ENCODE data around the gene SYTL5. TPM values are rescaled to one million over a fixed set of nuclear protein-coding genes. Genes with fewer than 3 reads are reported as not detected.

SYTL5 gene
- total RNA-seq, 1 experiment from 2014 or later = 0.47 TPM

GRCh38 chrX:37997096-37997495 lies 9.3 kb upstream of the SYTL5 start:
- Mint-ChIP-seq H3K9me3 (ENCODE audit: low read depth, unreplicated experiment) (peaks cover 2% of the 10 kb centered on the region), H3K4me3 (ENCODE audit: low read depth, unreplicated experiment) (no peak overlapping the region), H3K4me1 (ENCODE audit: low read depth, unreplicated experiment) (peaks cover 18% of the 10 kb centered on the region), H3K36me3 (ENCODE audit: insufficient read depth, unreplicated experiment) (no peaks in the 10 kb centered on the region), H3K27ac (ENCODE audit: unreplicated experiment) (no peak overlapping the region), H3K27me3 (ENCODE audit: unreplicated experiment) (no peaks in the 10 kb centered on the region)
- no TSS peak for BruUV-seq (replicated peaks)
- intact Hi-C loops (cut with micrococcal nuclease; ENCODE audit: unreplicated experiment) = loop anchor here (10.0 kb wide), 1 partner anchor 168 kb away; no protein-coding TSS in a partner anchor
- CTCF ChIA-PET = no interaction called here
- TF ChIP-seq CTCF (IDR thresholded peaks at IDR 0.05; ENCODE audit: unreplicated experiment) = no peak
- no peak for DNase-seq

- Mint-ChIP-seq H3K27me3 (ENCODE audit: unreplicated experiment) (no peaks in the 10 kb centered on the region), H3K27ac (ENCODE audit: unreplicated experiment) (peak overlapping the region; percentile 46), H3K36me3 (ENCODE audit: insufficient read depth, unreplicated experiment) (no peaks in the 10 kb centered on the region), H3K4me3 (ENCODE audit: low read depth, unreplicated experiment) (no peak overlapping the region), H3K4me1 (ENCODE audit: low read depth, unreplicated experiment) (peaks cover 8% of the 10 kb centered on the region), H3K9me3 (ENCODE audit: low read depth, unreplicated experiment) (peaks cover 2% of the 10 kb centered on the region)
- intact Hi-C loops (cut with micrococcal nuclease; ENCODE audit: unreplicated experiment) = loop anchor here (10.0 kb wide), 1 partner anchor 166 kb away; no protein-coding TSS in a partner anchor
- CTCF ChIA-PET = no interaction called here
- no peak for TF ChIP-seq CTCF (IDR thresholded peaks at IDR 0.05; ENCODE audit: unreplicated experiment)
- BruUV-seq (replicated peaks) = no TSS peak
- no peak for DNase-seq
Observed at GRCh38 chrX:37998586-37999262, 7.6 kb upstream of the SYTL5 start.

GRCh38 chrX:38000706-38001105 lies 5.6 kb upstream of the SYTL5 start:
- intact Hi-C loops (cut with micrococcal nuclease; ENCODE audit: unreplicated experiment) = no loop called here
- Mint-ChIP-seq H3K36me3 (ENCODE audit: insufficient read depth, unreplicated experiment) (no peaks in the 10 kb centered on the region), H3K4me3 (ENCODE audit: low read depth, unreplicated experiment) (no peak overlapping the region), H3K4me1 (ENCODE audit: low read depth, unreplicated experiment) (peaks cover 9% of the 10 kb centered on the region), H3K27me3 (ENCODE audit: unreplicated experiment) (no peaks in the 10 kb centered on the region), H3K9me3 (ENCODE audit: low read depth, unreplicated experiment) (peaks cover 2% of the 10 kb centered on the region), H3K27ac (ENCODE audit: unreplicated experiment) (no peak overlapping the region)
- TF ChIP-seq CTCF (IDR thresholded peaks at IDR 0.05; ENCODE audit: unreplicated experiment) = no peak
- BruUV-seq (replicated peaks) = no TSS peak
- no peak for DNase-seq
- CTCF ChIA-PET = no interaction called here

- intact Hi-C loops (cut with micrococcal nuclease; ENCODE audit: unreplicated experiment) = no loop called here
Observed at GRCh38 chrX:38004046-38004445, 2.3 kb upstream of the SYTL5 start.

More at GRCh38 chrX:38004046-38004445, 2.3 kb upstream of the SYTL5 start:
- Mint-ChIP-seq H3K9me3 (ENCODE audit: low read depth, unreplicated experiment) (peaks cover 2% of the 10 kb centered on the region), H3K27me3 (ENCODE audit: unreplicated experiment) (no peaks in the 10 kb centered on the region), H3K36me3 (ENCODE audit: insufficient read depth, unreplicated experiment) (no peaks in the 10 kb centered on the region), H3K4me3 (ENCODE audit: low read depth, unreplicated experiment) (no peak overlapping the region), H3K27ac (ENCODE audit: unreplicated experiment) (no peak overlapping the region), H3K4me1 (ENCODE audit: low read depth, unreplicated experiment) (peaks cover 30% of the 10 kb centered on the region)
- CTCF ChIA-PET = no interaction called here
- DNase-seq = no peak
- BruUV-seq (replicated peaks) = no TSS peak
- no peak for TF ChIP-seq CTCF (IDR thresholded peaks at IDR 0.05; ENCODE audit: unreplicated experiment)

Data from Calu3 (cell line).